HG02610 (cell line): ENCODE data around the gene CIAO2A.
"Not testable (repeated sequence)": the region's sequence is repeated elsewhere in the genome, so short reads cannot be mapped to it uniquely, and the experiment has no call there.

Experiments
- ATAC-seq: cut with Tn5 transposase; IDR thresholded peaks from one replicate; pipeline ENCODE4 v1.9.1; 2021; ENCODE audit warnings: mild to moderate bottlenecking, moderate library complexity; ENCODE audit not compliant: unreplicated experiment

The CIAO2A gene, protein sequence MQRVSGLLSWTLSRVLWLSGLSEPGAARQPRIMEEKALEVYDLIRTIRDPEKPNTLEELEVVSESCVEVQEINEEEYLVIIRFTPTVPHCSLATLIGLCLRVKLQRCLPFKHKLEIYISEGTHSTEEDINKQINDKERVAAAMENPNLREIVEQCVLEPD

DNA sequence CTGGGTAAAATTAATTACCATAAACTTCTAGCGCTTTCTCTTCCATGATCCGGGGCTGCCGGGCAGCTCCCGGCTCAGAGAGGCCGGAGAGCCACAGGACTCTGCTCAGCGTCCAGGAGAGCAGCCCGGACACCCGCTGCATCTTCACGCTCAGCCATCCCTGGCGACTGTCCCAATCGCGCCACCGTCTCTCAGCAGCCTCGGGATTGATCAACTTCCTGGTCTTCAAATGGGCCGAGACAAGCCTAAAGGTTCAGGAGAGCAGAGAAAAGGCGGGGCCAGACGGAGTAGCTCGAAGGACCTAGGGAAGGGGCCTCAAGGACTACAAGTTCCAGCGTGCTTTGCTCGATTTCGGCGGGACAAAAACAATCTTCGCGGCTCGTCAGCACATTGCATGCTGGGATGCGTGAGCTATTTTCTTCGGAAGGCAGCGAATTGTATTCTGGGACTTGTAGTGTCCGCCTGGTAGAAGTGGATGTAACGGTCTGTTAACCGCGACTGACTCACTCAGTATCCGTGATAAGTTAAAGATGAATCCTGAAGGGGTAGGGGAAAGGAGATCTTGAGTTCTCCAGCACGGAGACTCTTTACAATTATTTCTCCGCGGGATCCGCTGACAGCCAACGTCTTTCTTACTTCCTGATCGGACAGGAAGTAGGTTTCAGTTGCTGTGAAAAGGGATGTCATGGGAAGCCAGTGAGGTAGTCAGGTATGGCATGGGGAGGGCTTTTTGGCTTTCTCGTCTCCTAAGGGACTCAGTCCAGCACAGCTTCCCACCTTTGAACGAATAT, at the start of gene CIAO2A:
CIAO2A (minus strand) TSS at position 212 of the 791 bp plus-strand sequence; CDS start at position 142, 70 bp downstream.
- ATAC-seq: peak; percentile 57

DNA sequence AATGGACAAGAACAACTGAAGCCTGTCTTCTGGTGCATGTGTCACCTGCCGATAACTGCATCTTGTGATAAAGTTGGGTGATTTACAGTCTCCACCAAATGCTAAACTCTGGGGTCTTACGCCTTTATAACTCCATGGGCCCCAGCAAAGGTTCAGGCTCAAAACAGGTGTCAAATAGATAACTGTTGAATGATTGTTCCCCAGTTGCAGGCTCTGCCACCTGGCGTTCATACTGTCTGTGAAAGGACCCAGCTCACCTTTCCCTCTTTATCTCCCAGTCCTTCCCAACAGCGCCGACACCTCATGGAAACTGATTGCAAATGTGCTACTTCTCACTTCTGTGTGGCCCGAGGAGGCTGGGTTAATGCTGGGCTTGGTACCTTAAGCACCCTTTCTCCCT, 49.6 kb upstream of the CIAO2A start:
- ATAC-seq: no peak

DNA sequence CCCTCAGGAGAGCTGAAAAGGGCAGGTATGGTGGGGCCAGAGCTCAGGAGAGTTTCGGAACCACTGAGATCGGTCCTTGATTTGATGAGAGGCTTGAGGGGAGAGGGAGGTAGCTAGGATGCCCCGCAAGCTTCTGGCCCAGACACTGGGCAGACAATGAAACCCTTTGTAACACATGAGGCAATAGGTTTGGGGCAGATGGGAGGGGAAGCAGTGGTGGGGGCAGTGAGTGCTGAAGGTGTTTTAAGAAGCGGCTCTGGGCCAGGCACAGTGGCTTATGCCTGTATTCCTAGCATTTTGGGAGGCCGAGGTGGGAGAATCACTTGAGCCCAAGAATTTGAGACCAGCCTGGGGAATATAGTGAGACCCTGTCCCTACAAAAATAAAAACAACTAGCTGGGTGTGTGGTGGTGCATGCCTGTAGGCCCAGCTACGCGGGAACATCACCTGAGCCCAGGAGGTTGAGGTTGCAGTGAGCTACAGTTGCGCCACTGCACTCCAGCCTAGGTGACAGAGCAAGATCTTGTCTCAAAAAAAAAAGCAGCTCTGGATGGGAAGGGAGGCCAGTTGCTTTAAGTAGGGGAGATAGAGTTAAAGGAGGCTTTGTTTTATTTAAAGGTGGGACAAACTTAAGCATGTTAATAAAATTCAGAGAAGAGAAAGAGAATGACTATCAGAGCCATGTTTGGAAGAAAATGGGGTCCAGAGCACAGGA, 48.3 kb upstream of the CIAO2A start:
- no peak for ATAC-seq

DNA sequence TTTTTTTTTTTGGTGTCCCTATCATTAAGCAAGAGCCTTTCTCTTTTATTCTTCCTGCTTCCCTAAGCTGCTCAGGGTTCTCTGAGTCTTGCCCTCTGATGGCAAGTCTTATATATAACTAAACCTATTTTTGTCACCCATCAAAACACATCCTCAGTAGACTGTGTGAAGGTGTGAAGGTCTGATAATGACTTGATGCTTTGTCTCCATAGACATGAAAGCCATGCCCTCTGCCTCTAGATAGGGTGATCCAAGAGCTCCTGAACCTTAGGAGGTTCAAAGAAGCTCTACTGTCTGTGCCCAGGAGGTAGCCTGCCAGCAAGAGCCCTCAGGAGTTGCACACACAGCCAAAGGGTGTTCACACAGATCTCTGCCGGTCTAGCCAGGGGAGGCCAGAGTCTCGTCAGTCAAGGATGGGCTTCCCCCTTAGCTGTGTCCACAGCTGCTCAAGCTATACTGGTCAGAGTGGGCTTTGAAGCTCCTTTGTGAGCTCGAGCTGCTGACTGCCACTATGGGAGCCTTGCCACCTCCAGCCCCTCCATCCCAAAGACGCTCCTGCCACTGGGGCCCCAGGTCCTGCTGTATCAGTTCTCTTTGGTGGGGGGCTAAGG, 44.8 kb upstream of the CIAO2A start:
- no peak for ATAC-seq

DNA sequence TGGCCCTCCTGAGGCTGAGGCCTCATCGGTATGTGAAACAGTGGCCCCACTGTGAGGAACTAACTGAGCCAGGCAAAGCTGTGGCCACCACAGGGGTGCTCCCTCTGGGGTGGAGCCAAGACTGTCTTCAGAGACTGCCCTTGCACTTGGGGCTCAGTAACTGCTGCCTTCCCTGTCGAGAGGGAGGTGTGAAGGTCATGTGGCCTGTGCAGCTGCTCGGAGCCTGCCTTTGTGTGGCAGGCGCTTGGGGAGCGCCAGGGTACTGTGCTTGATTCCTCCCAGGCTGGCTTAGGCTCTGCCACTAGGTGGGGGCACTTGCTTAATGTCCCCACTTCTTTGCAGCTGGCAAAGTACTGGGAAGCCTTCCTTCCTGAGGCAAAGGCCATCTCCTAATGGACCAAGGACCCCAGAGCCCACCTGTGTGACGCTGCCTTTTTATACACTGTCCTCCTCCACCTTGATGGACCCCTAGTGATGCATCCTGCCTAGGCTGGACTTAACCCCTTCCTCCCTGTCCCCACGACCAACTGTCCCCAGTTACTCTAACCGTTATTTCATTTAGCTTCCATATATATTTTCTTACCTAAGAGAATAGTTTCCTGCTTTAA, 43.7 kb upstream of the CIAO2A start:
- no peak for ATAC-seq

DNA sequence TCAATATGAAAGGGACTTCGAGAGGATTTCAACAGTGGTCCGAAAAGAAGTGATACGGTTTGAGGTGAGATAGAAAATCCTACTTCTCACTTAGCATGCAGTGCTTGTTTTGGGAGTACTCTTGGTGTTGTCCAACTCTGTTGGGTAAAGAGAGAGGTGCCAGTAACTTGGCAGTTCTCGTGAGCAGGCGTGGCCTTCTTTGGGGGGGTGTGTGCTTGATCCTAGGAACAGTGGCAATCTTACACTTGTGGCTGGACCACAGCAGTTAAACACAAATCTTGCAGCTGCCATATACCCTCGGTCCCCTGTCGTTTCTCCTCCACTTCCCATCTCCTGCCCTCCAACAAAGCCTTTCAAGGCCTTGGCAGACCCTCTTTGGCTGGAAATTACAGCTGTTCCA, 42.7 kb upstream of the CIAO2A start:
- no peak for ATAC-seq

DNA sequence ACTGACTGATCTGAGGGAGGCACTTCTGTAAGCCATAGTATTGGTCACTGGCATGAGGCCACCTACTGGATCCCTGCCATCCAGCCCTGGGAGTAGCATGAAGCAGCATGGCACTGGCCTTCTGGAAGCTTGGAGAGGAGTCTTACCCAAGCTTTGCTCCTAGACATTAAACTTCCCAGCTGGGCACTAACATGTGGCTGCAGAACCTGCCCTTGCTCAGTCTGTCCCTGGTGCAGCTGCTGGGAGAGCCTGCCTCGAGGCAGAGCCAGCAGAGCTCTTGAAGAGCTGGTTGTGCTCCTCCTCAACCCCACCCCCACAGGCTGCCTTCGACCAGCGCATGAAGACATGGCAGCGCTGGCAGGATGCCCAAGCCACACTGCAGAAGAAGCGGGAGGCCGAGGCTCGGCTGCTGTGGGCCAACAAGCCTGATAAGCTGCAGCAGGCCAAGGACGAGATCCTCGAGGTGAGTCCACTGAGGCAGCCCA, 40.7 kb upstream of the CIAO2A start:
- ATAC-seq: no peak

DNA sequence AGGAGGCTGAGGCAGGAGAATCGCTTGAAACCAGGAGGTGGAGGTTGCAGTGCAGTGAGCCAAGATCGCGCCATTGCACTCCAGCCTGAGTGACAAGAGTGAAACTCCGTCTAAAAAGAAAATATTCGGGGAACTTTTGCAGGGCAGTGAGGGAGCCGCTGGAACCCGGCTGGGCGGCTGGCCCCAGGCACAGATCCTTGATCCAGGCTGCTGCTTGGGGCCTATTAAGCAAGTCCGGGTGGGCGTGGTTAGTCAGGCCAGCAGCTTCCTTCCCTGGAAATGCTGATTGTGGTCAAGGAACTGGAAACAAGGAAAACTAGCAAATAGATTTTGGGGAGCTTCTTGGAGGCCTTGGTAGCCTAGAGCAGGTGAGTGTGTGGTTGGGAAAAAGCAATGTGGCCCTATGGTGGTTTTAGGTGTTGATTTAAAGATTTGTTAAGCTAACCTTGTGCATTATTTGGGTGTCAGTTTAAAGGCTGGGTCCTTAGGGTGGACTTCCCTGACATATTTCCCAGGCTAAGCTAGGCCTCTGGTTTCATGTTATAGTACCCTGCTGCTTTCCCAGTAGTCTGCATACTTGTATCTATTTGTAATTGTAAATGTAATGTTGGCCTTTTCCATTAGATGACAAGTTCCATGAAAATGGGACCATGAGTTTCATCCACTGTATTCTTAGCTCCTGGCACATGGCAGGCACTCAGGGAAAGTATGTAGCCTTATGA, 40.1 kb upstream of the CIAO2A start:
- no peak for ATAC-seq

DNA sequence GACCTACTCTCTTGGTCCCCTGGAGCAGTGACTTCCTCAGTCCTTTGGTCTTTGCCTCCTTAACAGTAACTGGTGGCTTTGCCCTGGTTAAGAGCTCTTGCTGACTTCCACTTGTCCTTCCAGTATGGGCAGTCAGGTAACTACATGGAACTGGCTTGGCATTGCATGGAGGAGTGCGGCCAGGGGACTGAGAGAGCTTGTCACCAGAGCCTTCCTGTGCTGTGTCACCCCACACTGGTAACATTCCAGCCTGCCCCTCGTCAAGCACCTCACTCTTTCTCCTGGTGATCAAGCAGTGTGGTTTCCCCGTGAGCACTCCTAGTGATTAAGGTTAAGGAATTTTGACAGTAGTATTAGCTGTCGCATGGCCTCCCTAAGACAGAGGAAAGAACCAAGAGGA, 38.6 kb upstream of the CIAO2A start:
- no peak for ATAC-seq

DNA sequence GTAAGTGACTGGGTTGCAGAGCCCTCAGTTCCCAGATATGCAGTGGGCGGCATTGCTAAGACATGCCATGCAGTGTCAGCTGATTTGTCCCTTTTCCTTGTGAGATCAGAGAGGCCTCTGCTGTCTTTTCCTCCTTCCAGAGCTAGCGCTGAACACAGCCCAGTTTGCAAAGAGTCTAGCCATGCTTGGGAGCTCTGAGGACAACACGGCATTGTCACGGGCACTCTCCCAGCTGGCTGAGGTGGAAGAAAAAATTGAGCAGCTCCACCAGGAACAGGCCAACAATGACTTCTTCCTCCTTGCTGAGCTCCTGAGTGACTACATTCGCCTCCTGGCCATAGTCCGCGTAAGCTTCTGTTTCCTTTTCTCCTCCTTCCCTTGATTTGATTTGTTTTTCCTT, 37.9 kb upstream of the CIAO2A start:
- no peak for ATAC-seq

DNA sequence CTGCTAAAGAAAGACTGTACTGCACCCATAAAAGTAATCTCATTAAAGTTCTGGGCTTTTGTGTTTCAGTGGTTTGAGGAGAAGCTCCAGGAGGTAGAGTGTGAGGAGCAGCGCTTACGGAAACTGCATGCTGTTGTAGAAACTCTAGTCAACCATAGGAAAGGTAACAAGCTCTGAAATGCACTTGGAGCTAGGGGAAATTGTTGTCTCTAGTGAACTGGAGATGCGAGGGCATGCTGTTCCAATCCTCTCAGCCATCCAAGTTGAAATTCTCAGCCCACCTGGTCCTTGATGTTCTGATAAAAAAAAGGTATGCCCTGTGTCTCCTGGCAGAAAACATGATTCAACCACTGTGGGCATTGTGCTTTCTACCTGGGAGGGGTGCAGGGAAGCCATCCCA, 36.5 kb upstream of the CIAO2A start:
- no peak for ATAC-seq

DNA sequence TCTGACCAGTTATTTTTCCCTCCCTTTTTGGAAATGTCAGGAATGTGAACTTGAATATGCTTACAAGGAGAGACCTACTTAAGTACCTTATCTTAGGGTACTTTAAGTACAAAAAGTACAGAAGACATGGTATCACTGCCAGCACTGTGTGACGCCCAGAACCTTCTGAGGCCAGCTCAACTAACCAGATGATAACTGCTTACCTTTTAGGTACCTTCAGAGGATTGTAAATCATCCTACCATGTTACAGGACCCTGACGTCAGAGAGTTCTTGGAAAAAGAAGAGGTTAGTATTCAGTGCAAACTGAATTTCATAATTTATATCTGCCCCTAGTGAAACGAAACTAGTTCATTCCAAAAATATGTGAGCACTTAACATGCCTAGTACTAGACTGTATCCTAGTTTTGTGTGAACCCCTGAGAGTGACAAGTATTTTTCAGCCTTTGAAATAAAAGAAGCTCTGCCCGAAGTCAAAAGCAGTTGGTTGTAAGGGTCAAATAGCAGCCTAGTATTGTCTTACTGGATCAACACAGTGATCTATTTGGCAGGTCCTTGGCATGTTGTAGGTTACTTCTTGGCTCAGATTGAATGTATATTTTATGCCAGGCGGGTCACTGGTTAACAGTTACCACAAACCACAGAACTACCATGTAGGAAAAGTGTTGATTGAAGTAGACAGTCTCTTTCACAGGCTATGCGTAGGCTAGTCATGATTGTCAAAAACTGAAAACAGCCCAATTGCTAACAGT, 34.1 kb upstream of the CIAO2A start:
- ATAC-seq: no peak

DNA sequence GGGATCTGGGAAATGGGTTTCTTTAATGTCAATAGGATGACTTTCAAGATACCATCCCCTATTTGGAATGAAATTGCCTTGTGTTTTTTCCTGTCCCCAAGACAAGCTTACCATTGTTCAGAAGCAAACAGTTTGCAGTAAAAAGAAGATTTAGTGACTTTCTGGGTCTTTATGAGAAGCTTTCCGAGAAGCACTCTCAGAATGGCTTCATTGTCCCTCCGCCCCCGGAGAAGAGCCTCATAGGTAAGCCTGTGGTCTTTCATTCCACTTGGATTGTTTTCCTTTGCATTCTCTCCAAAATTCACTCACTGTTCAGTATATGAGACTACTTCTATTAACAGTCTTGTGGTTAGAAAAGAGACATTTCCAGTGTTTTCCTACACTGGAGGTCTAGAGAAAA, 32.3 kb upstream of the CIAO2A start:
- ATAC-seq: no peak

DNA sequence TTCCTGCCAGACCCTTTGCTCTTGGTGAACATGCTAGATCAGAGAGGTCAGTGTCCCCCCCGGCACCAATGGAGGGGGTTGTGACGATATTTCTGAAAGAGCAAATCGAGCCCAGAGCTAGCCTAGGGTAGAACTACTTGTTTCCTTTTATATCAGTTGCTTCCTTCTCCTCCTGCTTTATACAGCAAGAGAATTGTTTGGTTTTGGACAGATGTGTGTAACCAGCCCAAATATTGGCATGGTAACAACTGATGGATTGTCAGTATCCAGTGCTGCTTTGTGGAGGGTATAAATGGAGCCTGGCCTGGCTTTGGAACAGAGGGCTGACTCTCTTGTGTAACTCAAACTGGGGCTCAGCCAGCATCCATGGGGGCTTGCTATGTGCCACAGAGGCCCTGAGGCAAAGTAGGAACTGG, 29.3 kb upstream of the CIAO2A start:
- no peak for ATAC-seq

DNA sequence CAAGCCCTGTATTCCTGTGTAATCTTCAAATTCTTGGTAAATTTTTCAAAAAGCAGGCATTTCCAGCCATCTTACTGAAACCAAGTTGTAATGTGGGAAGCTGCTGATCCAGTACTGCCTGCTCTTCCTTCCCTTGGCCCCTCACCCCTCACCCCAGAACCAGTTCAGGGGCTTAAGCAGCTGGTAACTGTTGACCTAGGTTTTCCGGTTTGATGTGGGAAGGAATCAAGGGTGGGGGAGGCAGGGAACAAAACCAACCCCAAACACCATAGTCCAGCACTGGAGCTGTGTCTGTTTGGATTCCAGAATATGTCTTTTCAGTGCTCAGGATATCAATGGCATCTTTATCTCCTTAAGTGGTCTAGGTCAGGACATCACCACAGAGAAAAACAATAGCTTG, 28.8 kb upstream of the CIAO2A start:
- no peak for ATAC-seq

DNA sequence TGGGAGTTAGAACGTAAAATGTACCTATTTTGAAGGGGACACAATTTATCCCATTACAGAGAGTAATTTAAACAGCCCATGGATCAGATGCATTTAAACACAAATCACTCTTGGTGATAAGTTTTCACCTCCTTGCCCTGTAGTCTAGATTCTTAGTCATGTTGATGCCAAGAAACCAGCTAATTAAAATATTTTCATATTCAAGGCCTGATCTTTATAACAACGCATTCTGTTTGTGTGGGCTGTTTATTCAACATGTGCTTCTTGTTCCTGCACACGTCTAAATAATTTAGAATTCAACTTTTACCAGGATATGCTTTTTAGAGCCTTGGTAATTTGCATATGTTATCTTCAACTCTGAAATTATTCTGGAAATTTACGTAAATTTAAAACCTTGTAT, 28.0 kb upstream of the CIAO2A start:
- no peak for ATAC-seq

DNA sequence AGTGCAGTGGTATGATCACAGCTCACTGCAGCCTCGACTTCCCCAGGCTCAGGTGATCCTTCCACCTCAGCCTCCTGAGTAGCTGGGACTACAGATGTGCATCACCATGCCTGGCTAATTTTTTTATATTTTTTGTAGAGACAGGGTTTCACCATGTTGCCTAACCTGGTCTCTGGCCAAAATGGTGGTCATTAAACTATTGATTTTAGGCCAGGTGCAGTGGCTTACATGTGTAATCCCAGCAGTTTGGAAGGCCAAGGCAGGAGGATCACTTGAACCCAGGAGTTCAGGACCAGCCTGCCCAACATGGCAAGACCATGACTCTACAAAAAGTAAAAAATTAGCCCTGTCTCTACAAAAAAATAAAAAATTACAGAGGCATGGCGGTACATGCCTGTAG, 26.7 kb upstream of the CIAO2A start:
- not testable (repeated sequence) for ATAC-seq

DNA sequence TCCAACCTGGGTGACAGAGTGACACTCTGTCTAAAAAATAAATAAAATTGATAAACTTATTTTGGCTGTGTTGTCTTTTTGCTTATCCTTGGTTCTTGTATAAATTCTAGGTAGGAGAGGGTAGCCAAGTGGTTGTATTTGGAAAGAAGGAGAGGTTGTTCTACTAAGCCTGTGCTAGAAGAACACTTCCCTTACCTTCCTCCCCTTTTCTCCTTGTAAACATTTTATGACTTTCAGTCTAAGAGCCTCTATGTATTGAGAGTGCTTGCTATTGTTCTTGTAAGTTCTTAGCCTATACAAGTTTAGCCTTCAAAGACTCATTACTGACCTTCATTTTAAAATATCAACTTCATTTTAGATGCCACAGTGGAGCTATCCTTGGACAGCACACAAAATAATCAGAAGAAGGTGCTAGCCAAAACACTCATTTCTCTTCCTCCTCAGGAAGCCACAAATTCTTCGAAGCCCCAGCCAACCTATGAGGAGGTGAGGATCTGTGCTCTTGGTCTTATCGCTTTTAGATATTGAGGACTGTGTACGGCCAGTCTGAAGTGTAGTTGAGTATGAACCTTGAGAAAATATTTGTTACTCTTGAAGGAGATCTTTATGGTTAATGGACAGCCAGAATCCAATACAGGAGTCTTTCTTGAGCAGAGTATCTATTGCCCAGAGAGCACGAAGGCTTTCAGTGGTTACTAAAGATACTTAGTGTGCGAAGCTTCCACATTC, 24.3 kb upstream of the CIAO2A start:
- no peak for ATAC-seq

DNA sequence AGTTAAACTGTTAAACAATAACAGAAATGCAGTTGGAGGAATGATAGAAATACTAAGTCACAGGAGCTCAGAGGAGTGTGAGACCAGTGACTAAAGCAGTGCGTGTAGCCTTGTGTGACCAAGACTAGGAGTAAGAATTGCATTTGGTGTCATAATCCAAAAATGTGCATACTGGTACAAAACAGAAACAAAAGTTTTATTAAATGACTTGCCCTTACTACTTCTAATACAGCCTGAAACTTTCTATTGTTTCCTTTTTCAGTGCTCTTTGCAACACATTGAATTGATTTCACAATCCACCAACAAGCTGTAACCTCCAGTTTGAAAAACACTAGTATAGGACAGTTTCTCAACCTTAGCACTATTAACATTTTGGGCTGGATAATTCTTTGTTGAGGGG, 19.3 kb upstream of the CIAO2A start:
- ATAC-seq: no peak
